GM18507 (cell line): ENCODE data around the gene CHST15.

Experiments used
- DNase-seq: peaks from one replicate; pipeline ENCODE4 v3.0.0; 2011; ENCODE audit warnings: low read depth; ENCODE audit not compliant: insufficient read length; ENCODE audit errors: extremely low spot score
- FAIRE-seq: peaks from 2 replicates; lab custom pipeline; 2011; peaks lifted over from hg19 to GRCh38; lab: Jason Lieb, UNC

Gene CHST15

GRCh38 chr10:124053971-124054370, 39.4 kb downstream of the CHST15 start:
- DNase-seq = no peak
- no peak for FAIRE-seq

- DNase-seq (no peak), FAIRE-seq (no peak)
These were observed 40.8 kb downstream of the CHST15 start for GRCh38 chr10:124052561-124052960.

- DNase-seq (no peak), FAIRE-seq (no peak)
These were observed 43.1 kb downstream of the CHST15 start for GRCh38 chr10:124050021-124051015.

- no peak for FAIRE-seq
- no peak for DNase-seq
These were observed 43.9 kb downstream of the CHST15 start for GRCh38 chr10:124049484-124049883.

GRCh38 chr10:124048371-124049290, 44.8 kb downstream of the CHST15 start:
- FAIRE-seq (no peak), DNase-seq (no peak)

GRCh38 chr10:124047427-124048152, 45.8 kb downstream of the CHST15 start:
- FAIRE-seq (no peak), DNase-seq (no peak)

GRCh38 chr10:124045801-124046355, 47.5 kb downstream of the CHST15 start:
- no peak for FAIRE-seq
- DNase-seq = no peak

GRCh38 chr10:124045276-124045675, 48.1 kb downstream of the CHST15 start:
- DNase-seq (no peak), FAIRE-seq (no peak)

GRCh38 chr10:124044143-124044862, 49.1 kb downstream of the CHST15 start:
- DNase-seq (no peak), FAIRE-seq (no peak)

- DNase-seq = peak; percentile 32
- FAIRE-seq = peak; percentile 82
These were observed 49.9 kb downstream of the CHST15 start for GRCh38 chr10:124043310-124044142.

- FAIRE-seq (no peak), DNase-seq (no peak)
These were observed 50.6 kb downstream of the CHST15 start for GRCh38 chr10:124042656-124043309.

- DNase-seq (no peak), FAIRE-seq (no peak)
These were observed 51.5 kb downstream of the CHST15 start for GRCh38 chr10:124041675-124042445.

- DNase-seq (no peak), FAIRE-seq (no peak)
These were observed 52.8 kb downstream of the CHST15 start for GRCh38 chr10:124040451-124041188.

GRCh38 chr10:124039483-124040013, 53.9 kb downstream of the CHST15 start:
- DNase-seq (no peak), FAIRE-seq (no peak)

- DNase-seq (no peak), FAIRE-seq (no peak)
These were observed 55.6 kb downstream of the CHST15 start for GRCh38 chr10:124037784-124038183.

- DNase-seq = no peak
- FAIRE-seq = no peak
These were observed 56.1 kb downstream of the CHST15 start for GRCh38 chr10:124037286-124037685.
